HL-60 (cell line): ENCODE results near the gene MOGAT3.

Experiments
- DNase-seq, 2 experiments: peaks; one replicate each; pipeline ENCODE4 v3.0.0-alpha.2; 2010 to 2020; ENCODE audit warnings: low read depth in 1 of 2, low spot score in 1 of 2
- H3K27ac ChIP-seq: fragments of 250-450 bp; sonication (Bioruptor Pico); replicated peaks from 2 replicates; pipeline ENCODE4 v1.5.1; 2020; ENCODE audit warnings: mild to moderate bottlenecking, moderate library complexity
- H3K27me3 ChIP-seq: fragments of 250-450 bp; sonication (Bioruptor Pico); 2 replicates; pipeline ENCODE4 v1.5.1; 2021; ENCODE audit warnings: mild to moderate bottlenecking, moderate library complexity; ENCODE audit not compliant: insufficient read depth, poor library complexity, severe bottlenecking
- H3K4me3 ChIP-seq: replicated peaks from 2 replicates; pipeline ENCODE4 v1.5.1; 2011; ENCODE audit warnings: mild to moderate bottlenecking, control low read depth, low read length; ENCODE audit not compliant: insufficient read depth
- CTCF ChIP-seq: IDR thresholded peaks from one replicate; pipeline ENCODE4 v1.5.1; 2011; ENCODE audit warnings: low read length, control low read depth, inconsistent platforms; ENCODE audit not compliant: insufficient read depth
- GABPA ChIP-seq: IDR thresholded peaks from 2 replicates; pipeline ENCODE4 v1.6.1; 2012; ENCODE audit warnings: low read depth
- POLR2AphosphoS5 ChIP-seq: IDR thresholded peaks from 2 replicates; pipeline ENCODE4 v1.6.1; 2012; ENCODE audit warnings: low read depth
- REST ChIP-seq: IDR thresholded peaks from 2 replicates; pipeline ENCODE4 v1.6.1; 2012; ENCODE audit warnings: low read depth; ENCODE audit not compliant: insufficient replicate concordance
- SPI1 ChIP-seq: IDR thresholded peaks from 2 replicates; pipeline ENCODE4 v1.6.1; 2012; ENCODE audit warnings: low read depth, mild to moderate bottlenecking, borderline replicate concordance

The MOGAT3 gene

GRCh38 chr7:101170617-101171441 is 30.0 kb downstream of the MOGAT3 start:
- peak in 1 of 2 experiments; percentile 52 for DNase-seq
- peaks cover 83% of the 10 kb centered on the region for H3K27me3 ChIP-seq
- TF ChIP-seq POLR2AphosphoS5, result no peak
- TF ChIP-seq CTCF, result no peak
- no peak for TF ChIP-seq SPI1
- TF ChIP-seq REST, result no peak
- TF ChIP-seq GABPA, result no peak
- H3K4me3 ChIP-seq, result no peak overlapping the region
- no peak overlapping the region for H3K27ac ChIP-seq

GRCh38 chr7:101169838-101170551 is 30.8 kb downstream of the MOGAT3 start:
- Histone ChIP-seq H3K4me3 (no peak overlapping the region), H3K27me3 (peaks cover 84% of the 10 kb centered on the region)

More at GRCh38 chr7:101169838-101170551, 30.8 kb downstream of the MOGAT3 start:
- TF ChIP-seq SPI1 (no peak), GABPA (no peak), POLR2AphosphoS5 (no peak), CTCF (peak; percentile 85), REST (no peak)
- DNase-seq, result peak in 1 of 2 experiments; percentile 60
- no peak overlapping the region for H3K27ac ChIP-seq
